ENCODE data around the gene KPNA6. TPM values are rescaled to one million over a fixed set of nuclear protein-coding genes. Genes with fewer than 3 reads are reported as not detected.

Gene KPNA6
- total RNA-seq, 2 experiments from 2014 or later = 19.5 to 36.3 TPM

- Histone ChIP-seq H3K4me1 (ENCODE audit: insufficient read depth, low read length, poor library complexity, severe bottlenecking) (peaks cover 9% of the 10 kb centered on the region), H4K20me1 (ENCODE audit: insufficient read depth, low read length) (no peaks in the 10 kb centered on the region), H3K4me3 (ENCODE audit: low read depth, low read length, poor library complexity, severe bottlenecking) (no peak overlapping the region), H3K79me2 (ENCODE audit: insufficient read depth, low read depth, low read length) (no peaks in the 10 kb centered on the region), H3K9me3 (ENCODE audit: low read length) (no peaks in the 10 kb centered on the region), H2AFZ (ENCODE audit: low read length) (no peak overlapping the region), H3K27ac (ENCODE audit: low read depth, low read length, poor library complexity, severe bottlenecking) (no peak overlapping the region), H3K36me3 (ENCODE audit: insufficient read depth, low read length) (peaks cover 86% of the 10 kb centered on the region), H3K9me2 (ENCODE audit: insufficient read depth, low read length) (no peaks in the 10 kb centered on the region), H3K4me2 (ENCODE audit: low read length) (no peak overlapping the region)
- TF ChIP-seq EZH2phosphoT487 (IDR thresholded peaks at IDR 0.05; ENCODE audit: borderline replicate concordance, low read depth, low read length) = no peak
- no peak for TF ChIP-seq CTCF (conservative IDR thresholded peaks at IDR 0.05; ENCODE audit: low read length)
- intact Hi-C loops (cut with micrococcal nuclease; ENCODE audit: unreplicated experiment) = no loop called here
- no TSS peak for BruUV-seq (replicated peaks)
- POLR2A ChIA-PET = interaction anchor here (0.9 kb wide), 1 partner anchor 17 kb away, joined by 3 read pairs; no protein-coding TSS in a partner anchor
- DNase-seq (ENCODE audit: low spot score) = no peak
- CTCF ChIA-PET (ENCODE audit: unreplicated experiment) = no interaction called here
Measured at GRCh38 chr1:32170991-32171390, 63.1 kb downstream of the KPNA6 start.

GRCh38 chr1:32172621-32173245 lies 64.9 kb downstream of the KPNA6 start:
- Histone ChIP-seq H4K20me1 (ENCODE audit: insufficient read depth, low read length) (no peaks in the 10 kb centered on the region), H2AFZ (ENCODE audit: low read length) (no peak overlapping the region), H3K36me3 (ENCODE audit: insufficient read depth, low read length) (peaks cover 73% of the 10 kb centered on the region), H3K9me2 (ENCODE audit: insufficient read depth, low read length) (no peaks in the 10 kb centered on the region), H3K4me2 (ENCODE audit: low read length) (no peak overlapping the region), H3K9me3 (ENCODE audit: low read length) (no peaks in the 10 kb centered on the region), H3K4me3 (ENCODE audit: low read depth, low read length, poor library complexity, severe bottlenecking) (no peak overlapping the region), H3K27ac (ENCODE audit: low read depth, low read length, poor library complexity, severe bottlenecking) (no peak overlapping the region), H3K79me2 (ENCODE audit: insufficient read depth, low read depth, low read length) (no peaks in the 10 kb centered on the region), H3K4me1 (ENCODE audit: insufficient read depth, low read length, poor library complexity, severe bottlenecking) (peaks cover 9% of the 10 kb centered on the region)
- no TSS peak for BruUV-seq (replicated peaks)
- TF ChIP-seq EZH2phosphoT487 (IDR thresholded peaks at IDR 0.05; ENCODE audit: borderline replicate concordance, low read depth, low read length) = no peak
- no peak for TF ChIP-seq CTCF (conservative IDR thresholded peaks at IDR 0.05; ENCODE audit: low read length)
- DNase-seq (ENCODE audit: low spot score) = peak; percentile 43
- ChIA-PET CTCF (ENCODE audit: unreplicated experiment) (no interaction called here), POLR2A (interaction anchor here (0.6 to 1.0 kb wide), 2 partner anchors 13 to 674 kb away, joined by 3 to 4 read pairs; no protein-coding TSS in a partner anchor)
- intact Hi-C loops (cut with micrococcal nuclease; ENCODE audit: unreplicated experiment) = no loop called here
